AG09309 (cell line): Measurements from ENCODE around the gene RAMP3.

Experiments used
- DNase-seq: peaks from one replicate; pipeline ENCODE4 v3.0.0-alpha.2; 2010; ENCODE audit warnings: low read depth
- H3K4me3 ChIP-seq: 2 replicates; pipeline ENCODE4 v1.5.1; 2011; ENCODE audit warnings: mild to moderate bottlenecking, low read depth, low read length, moderate library complexity; ENCODE audit not compliant: control insufficient read depth
- CTCF ChIP-seq: IDR thresholded peaks from 2 replicates; pipeline ENCODE4 v1.5.1; 2011; ENCODE audit warnings: mild to moderate bottlenecking, low read depth, low read length, inconsistent platforms; ENCODE audit not compliant: insufficient read depth, control insufficient read depth; ENCODE audit errors: missing control alignments

The RAMP3 gene

DNA sequence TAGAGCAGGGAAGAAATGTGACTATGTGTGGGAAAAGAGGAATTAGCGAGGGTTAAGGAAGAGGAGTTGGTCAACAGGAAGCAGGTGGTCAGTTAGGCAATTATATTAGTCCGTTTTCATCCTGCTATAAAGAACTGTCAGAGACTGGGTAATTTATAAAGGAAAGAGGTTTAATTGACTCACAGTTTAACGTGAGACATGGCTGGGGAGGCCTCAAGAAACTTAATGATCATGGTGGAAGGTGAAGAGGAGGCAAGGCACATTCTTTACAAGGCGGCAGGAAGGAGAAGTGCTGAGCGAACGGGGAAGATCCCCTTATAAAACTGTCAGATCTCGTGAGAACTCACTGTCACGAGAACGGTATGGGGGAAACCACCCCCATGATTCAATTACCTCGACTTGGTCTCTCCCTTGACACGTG, 35.0 kb downstream of the RAMP3 start:
- no peak for TF ChIP-seq CTCF
- DNase-seq, result no peak
- H3K4me3 ChIP-seq, result no peak overlapping the region

- no peak for DNase-seq
- H3K4me3 ChIP-seq, result no peak overlapping the region
- TF ChIP-seq CTCF, result no peak
Measured at GRCh38 chr7:45193828-45194227, 36.2 kb downstream of the RAMP3 start.

GRCh38 chr7:45196374-45196773, 38.8 kb downstream of the RAMP3 start:
- H3K4me3 ChIP-seq, result no peak overlapping the region
- TF ChIP-seq CTCF, result no peak
- no peak for DNase-seq

DNA sequence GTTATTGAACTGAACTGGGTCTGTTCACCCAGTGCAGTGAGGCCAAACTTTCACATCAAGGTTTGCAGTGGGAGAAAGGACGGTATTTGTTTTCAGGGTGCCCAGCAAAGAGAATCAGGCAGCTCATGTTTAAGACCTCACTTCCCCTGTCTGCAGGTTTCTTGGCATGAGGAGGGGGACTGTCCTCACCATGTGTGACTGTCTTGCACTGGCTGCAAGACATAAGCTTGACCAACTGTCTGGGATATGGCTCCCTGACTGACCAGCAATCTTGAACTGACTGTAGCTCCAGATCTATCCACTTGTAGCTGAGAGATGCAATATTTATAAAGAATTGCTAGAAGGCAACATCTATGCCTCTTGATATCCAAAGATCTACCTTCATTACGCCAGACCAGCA, 39.9 kb downstream of the RAMP3 start:
- no peak for DNase-seq
- TF ChIP-seq CTCF, result no peak
- no peak overlapping the region for H3K4me3 ChIP-seq

DNA sequence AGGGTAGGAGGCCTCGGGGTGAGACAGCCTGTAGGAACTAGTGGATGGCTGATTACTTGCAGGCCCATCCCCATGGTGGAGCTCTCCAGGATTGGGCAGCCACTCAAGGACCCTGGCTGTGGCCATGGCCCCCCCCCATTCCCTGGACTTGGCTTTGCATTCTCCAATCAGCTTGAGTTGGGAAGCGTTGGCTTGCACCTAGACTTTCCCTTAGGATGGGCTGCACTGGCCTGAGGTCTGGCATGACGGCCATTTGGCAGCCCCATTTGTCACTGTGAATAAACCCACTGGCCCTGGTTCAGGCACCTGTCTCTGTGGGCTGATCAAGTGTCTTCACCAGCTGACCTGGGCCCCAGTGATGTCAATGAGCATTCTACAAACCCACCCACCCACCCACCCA, 41.4 kb downstream of the RAMP3 start:
- DNase-seq, result no peak
- no peak for TF ChIP-seq CTCF
- H3K4me3 ChIP-seq, result no peak overlapping the region

DNA sequence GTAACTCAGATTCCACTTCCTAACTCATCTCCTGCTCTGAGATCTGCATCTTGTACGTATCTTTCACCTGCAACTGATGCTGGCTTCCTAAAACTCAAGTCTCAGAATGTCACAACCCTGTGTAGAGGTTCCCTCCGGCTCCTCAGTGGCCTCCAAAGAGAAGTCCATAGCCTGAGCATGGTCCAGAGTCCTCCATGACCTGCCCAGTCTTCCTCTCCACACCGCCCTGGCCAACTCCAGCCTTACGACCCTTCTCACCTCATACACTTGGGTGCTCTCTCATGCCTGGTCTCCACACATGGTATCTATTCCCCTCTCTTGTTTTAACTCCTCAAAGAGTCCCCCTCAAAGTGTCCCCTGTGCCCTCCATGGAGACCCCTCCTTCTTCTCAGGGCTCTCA, 41.9 kb downstream of the RAMP3 start:
- no peak for TF ChIP-seq CTCF
- DNase-seq, result no peak
- H3K4me3 ChIP-seq, result no peak overlapping the region

- DNase-seq, result no peak
- TF ChIP-seq CTCF, result no peak
Measured at GRCh38 chr7:45202625-45203024, 45.0 kb downstream of the RAMP3 start.

More at GRCh38 chr7:45202625-45203024, 45.0 kb downstream of the RAMP3 start:
- no peak overlapping the region for H3K4me3 ChIP-seq
